Measurements from ENCODE around the gene HBS1L.
"Not testable (repeated sequence)": the region's sequence is repeated elsewhere in the genome, so short reads cannot be mapped to it uniquely, and the experiment has no call there.

- TF ChIP-seq REST (IDR thresholded peaks at IDR 0.05; ENCODE audit: low read depth); FOSL1 (IDR thresholded peaks at IDR 0.05; ENCODE audit: low read depth); CTCF (IDR thresholded peaks at IDR 0.05 in 2 of 3, conservative IDR thresholded peaks at IDR 0.05 in 1 of 3; ENCODE audit: borderline replicate concordance in 1 of 3, insufficient read depth in 1 of 3, low read depth in 2 of 3, low read length in 2 of 3); POLR2A (IDR thresholded peaks at IDR 0.05; ENCODE audit: borderline replicate concordance, extremely low read depth, insufficient read depth, insufficient read length); EGR1 (IDR thresholded peaks at IDR 0.05; ENCODE audit: low read depth); ZBTB33 (IDR thresholded peaks at IDR 0.05; ENCODE audit: extremely low read depth, insufficient replicate concordance, low read length); POLR2AphosphoS5 (IDR thresholded peaks at IDR 0.05; ENCODE audit: low read depth, low read length); CEBPB (IDR thresholded peaks at IDR 0.05; ENCODE audit: low read depth); SIN3A (IDR thresholded peaks at IDR 0.05; ENCODE audit: low read depth); EZH2 (IDR thresholded peaks at IDR 0.05); RAD21 (IDR thresholded peaks at IDR 0.05; ENCODE audit: low read depth): not testable (repeated sequence)
Observed at GRCh38 chr6:135058299-135058698, 3.7 kb upstream of the HBS1L start.
